GM21360 (cell line): ENCODE measurements around the gene TOX2.

ENCODE experiments used
- ATAC-seq: cut with Tn5 transposase; IDR thresholded peaks from one replicate; pipeline ENCODE4 v1.9.1; 2021; ENCODE audit warnings: mild to moderate bottlenecking, moderate library complexity; ENCODE audit not compliant: unreplicated experiment

Gene TOX2

DNA sequence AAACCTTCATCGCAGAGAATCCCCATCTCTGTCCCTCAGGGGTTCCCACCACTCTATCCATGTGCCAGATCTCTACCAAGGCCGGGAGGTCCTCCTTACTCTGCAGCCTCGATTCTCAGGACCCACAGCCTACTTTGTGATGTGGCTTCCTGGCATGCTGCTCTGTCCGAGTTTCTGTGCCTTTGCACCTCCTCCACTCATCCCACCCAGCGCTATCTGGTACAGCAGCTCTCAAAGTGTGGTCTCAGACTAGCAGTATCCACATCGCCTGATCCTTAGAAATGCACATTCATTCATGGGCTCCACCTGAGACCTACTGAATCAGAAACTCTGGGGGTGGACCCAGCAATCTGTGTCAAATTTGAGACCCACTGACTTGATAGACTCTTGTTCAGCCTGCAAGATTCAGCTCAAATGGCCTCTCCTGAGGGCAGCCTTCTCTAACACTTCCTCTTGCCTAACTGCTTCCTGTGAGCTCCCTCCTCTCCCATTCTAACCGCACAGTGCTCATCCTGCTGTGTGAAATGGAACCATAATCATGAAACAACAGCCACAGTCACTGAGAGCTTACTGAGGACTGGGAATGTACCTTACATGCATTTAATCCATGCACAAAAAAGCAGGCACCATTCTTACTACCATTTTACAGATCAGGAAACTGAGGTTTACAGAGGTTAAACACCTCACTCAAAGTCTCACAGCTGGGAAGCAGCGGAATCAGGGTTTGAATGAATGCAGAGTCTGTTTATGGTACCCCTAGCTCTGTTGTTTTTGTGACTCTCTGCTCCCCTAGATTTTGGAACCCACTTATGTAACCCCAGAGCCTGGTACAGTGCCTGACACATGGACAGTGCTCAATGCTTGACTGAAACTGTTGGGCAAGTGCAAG lies 202.9 kb downstream of the TOX2 start:
- ATAC-seq, result no peak

DNA sequence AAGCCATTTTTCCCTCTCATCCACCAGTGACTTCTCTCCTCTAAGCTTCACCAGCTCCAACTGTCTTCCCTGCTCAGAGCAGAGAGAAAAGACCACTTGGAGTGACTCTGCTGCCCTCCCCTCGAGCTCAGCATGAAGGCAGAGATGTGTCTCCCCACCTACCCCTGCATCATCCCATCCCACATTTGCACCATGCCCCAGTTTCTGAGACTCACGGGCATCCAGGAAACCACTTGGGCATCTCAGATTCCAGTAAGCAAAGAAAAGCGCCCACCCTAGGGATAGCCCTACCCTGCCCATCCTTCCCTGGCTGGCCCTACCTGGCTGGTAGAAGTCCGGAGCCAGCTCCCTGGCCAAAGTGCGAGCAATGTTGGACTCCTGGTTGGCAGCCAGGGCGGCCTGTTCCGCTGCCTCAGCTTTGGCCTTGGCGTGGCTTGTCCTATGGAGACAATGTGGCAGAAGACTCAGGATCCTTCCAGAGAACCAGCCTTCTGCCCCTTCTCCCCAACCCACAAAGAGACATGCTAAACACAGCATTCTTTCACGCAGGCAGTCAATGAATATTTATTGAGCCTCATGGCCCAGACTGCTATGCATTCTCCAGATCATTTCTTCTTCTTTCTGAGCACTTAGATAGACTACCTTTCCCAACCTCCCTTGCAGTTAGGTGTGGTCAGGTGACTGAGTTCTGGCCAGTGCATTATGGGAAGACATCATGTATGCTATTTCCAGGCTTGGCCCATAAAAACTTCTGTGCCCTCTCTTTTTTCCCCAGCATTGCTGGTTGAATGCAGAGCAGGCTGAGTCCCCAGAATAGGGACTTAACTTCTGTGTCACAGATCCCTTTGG lies 203.8 kb downstream of the TOX2 start:
- ATAC-seq, result no peak
